Endothelial cell of umbilical vein (primary cell): Measurements from ENCODE around the gene MAGEA10. TPM values are rescaled to one million over a fixed set of nuclear protein-coding genes. Genes with fewer than 3 reads are reported as not detected.

Experiments
- BruUV-seq: library from RNA; stranded (reverse); fragments of 400-500 nt; replicated peaks from 2 replicates; lab custom pipeline; 2021; lab: Mats Ljungman, UMichigan
- CTCF ChIA-PET: fragments of 300-600, 350-600 bp; sonication (Branson Sonifier 250); formaldehyde crosslinking; loops from one replicate; lab custom pipeline; 2021; ENCODE audit warnings: antibody characterized with exemption, inconsistent platforms; lab: Charles Lee
- POLR2A ChIA-PET: fragments of 300-600, 350-600 bp; sonication (Branson Sonifier 250); formaldehyde crosslinking; loops from one replicate; lab custom pipeline; 2021; ENCODE audit warnings: antibody characterized with exemption, inconsistent platforms; lab: Charles Lee
- DNase-seq: peaks from one replicate; pipeline ENCODE4 v3.0.0-alpha.2; 2011; ENCODE audit warnings: low read depth, low spot score
- FAIRE-seq: peaks from 2 replicates; lab custom pipeline; 2011; peaks lifted over from hg19 to GRCh38; lab: Jason Lieb, UNC
- H2AFZ ChIP-seq: 2 replicates; pipeline ENCODE4 v1.6.0; 2012; ENCODE audit warnings: low read depth, low read length, control low read depth, inconsistent platforms
- H3K27ac ChIP-seq: 2 replicates; pipeline ENCODE4 v1.5.1; 2011; ENCODE audit warnings: low read depth, mild to moderate bottlenecking, control low read depth, low read length, moderate library complexity; ENCODE audit not compliant: insufficient read depth
- H3K27me3 ChIP-seq, 2 experiments: 2 replicates each; pipeline versions ENCODE4 v1.6.0 to v1.6.1; 2011; ENCODE audit warnings: low read length in 2 of 2, mixed read lengths in 1 of 2; ENCODE audit not compliant: control insufficient read depth in 2 of 2, insufficient read depth in 2 of 2
- H3K36me3 ChIP-seq, 2 experiments: 2 replicates in 1 of 2; 3 replicates in 1 of 2; pipeline ENCODE4 v1.5.1; 2011; ENCODE audit warnings: low read length in 2 of 2, mild to moderate bottlenecking in 1 of 2, moderate library complexity in 1 of 2; ENCODE audit not compliant: control insufficient read depth in 2 of 2, insufficient read depth in 2 of 2; ENCODE audit errors: extremely low read depth in 1 of 2
- H3K4me1 ChIP-seq: 3 replicates; pipeline ENCODE4 v1.5.1; 2011; ENCODE audit warnings: mild to moderate bottlenecking, low read length; ENCODE audit not compliant: control insufficient read depth, insufficient read depth; ENCODE audit errors: extremely low read depth
- H3K4me2 ChIP-seq: 2 replicates; pipeline ENCODE4 v1.6.1; 2011; ENCODE audit warnings: low read length, control low read depth, mixed read lengths; ENCODE audit not compliant: insufficient read depth
- H3K4me3 ChIP-seq, 3 experiments: fragments of 200-600 bp in 1 of 3; sonication (generic), shearing (Covaris generic) in 1 of 3; replicated peaks in 1 of 3; 2 replicates each; pipeline ENCODE4 v1.5.1; 2011 to 2016; ENCODE audit warnings: control low read depth in 3 of 3, low read length in 3 of 3, mild to moderate bottlenecking in 2 of 3, inconsistent platforms in 1 of 3, low read depth in 1 of 3, moderate library complexity in 1 of 3; ENCODE audit not compliant: insufficient read depth in 1 of 3
- H3K79me2 ChIP-seq: 2 replicates; pipeline ENCODE4 v1.6.0; 2012; ENCODE audit warnings: low read length, inconsistent platforms; ENCODE audit not compliant: control insufficient read depth, insufficient read depth
- H3K9ac ChIP-seq: replicated peaks from 2 replicates; pipeline ENCODE3; 2011; ENCODE audit warnings: low read length, control low read depth; ENCODE audit not compliant: insufficient read depth; ENCODE audit errors: extremely low read depth
- H3K9me1 ChIP-seq: replicated peaks from 3 replicates; pipeline ENCODE4 v1.6.0; 2011; ENCODE audit warnings: mild to moderate bottlenecking, low read length; ENCODE audit not compliant: control insufficient read depth, insufficient read depth; ENCODE audit errors: extremely low read depth
- H3K9me3 ChIP-seq: replicated peaks from 2 replicates; pipeline ENCODE4 v1.5.1; 2012; ENCODE audit warnings: low read length, inconsistent platforms; ENCODE audit not compliant: control insufficient read depth, insufficient read depth
- H4K20me1 ChIP-seq: replicated peaks from 2 replicates; pipeline ENCODE3; 2011; ENCODE audit warnings: mild to moderate bottlenecking, low read length; ENCODE audit not compliant: control insufficient read depth, insufficient read depth; ENCODE audit errors: extremely low read depth
- CTCF ChIP-seq, 2 donors: IDR thresholded peaks; 1 replicate in 1 of 2; 2 replicates in 1 of 2; pipeline ENCODE4 v1.5.1; 2011; ENCODE audit warnings: low read length in 2 of 2, mild to moderate bottlenecking in 2 of 2, moderate library complexity in 2 of 2, control low read depth in 1 of 2, inconsistent platforms in 1 of 2, low read depth in 1 of 2; ENCODE audit not compliant: insufficient read depth in 1 of 2; ENCODE audit errors: extremely low read depth in 1 of 2
- FOS ChIP-seq: IDR thresholded peaks from 2 replicates; pipeline ENCODE4 v1.6.1; 2011; ENCODE audit warnings: mild to moderate bottlenecking, low read length, moderate library complexity, borderline replicate concordance; ENCODE audit not compliant: insufficient read depth
- GATA2 ChIP-seq: IDR thresholded peaks from 2 replicates; pipeline ENCODE4 v1.7.0; 2011; ENCODE audit warnings: low read depth, mild to moderate bottlenecking, moderate library complexity, mixed read lengths, low read length; ENCODE audit not compliant: insufficient read length, insufficient read depth
- JUN ChIP-seq: IDR thresholded peaks from 2 replicates; pipeline ENCODE4 v1.6.1; 2011; ENCODE audit warnings: borderline replicate concordance, low read depth; ENCODE audit not compliant: insufficient read length, insufficient read depth
- MAX ChIP-seq: IDR thresholded peaks from 2 replicates; pipeline ENCODE4 v1.6.1; 2011; ENCODE audit not compliant: insufficient read depth, insufficient read length
- MYC ChIP-seq: IDR thresholded peaks from one replicate; pipeline ENCODE4 v1.6.1; 2011; ENCODE audit warnings: mild to moderate bottlenecking, low read depth, low read length
- dilution Hi-C: fragments of 300-500 bp; cut with MboI; formaldehyde crosslinking; loops from one replicate; pipeline ENCODE4 v1.15.0; 2019; ENCODE audit warnings: low sequenced_read_pairs; ENCODE audit not compliant: extremely low pct_ligation_motif_present
- intact Hi-C: fragments of 100-400 bp; cut with micrococcal nuclease; formaldehyde crosslinking; loops from one replicate; pipeline ENCODE4 v1.10.0; 2022
- polyA plus RNA-seq, 4 experiments: library from polyadenylated mRNA; depleted of rRNA in 3 of 4; stranded (reverse) in 3 of 4; unstranded in 1 of 4; fragments of >200 nt; gene quantifications; 2 replicates each; pipeline versions ENCODE4 v1.2.1 to v1.2.3, GENCODE V29; 2011 to 2012; ENCODE audit warnings: missing spikeins in 1 of 4
- total RNA-seq: library from RNA; stranded (reverse); gene quantifications from 2 replicates; pipeline ENCODE4 v1.2.3, GENCODE V29; 2021

Gene MAGEA10
- total and polyA plus RNA-seq, 2 donors (not counting 3 experiments of a cell fraction or from before 2014, with no cell fraction given): not detected

GRCh38 chrX:152157042-152157441 lies 18.7 kb upstream of the MAGEA10 start:
- intact Hi-C loops: no loop called here
- FAIRE-seq (no peak), DNase-seq (no peak)
- CTCF ChIA-PET: no interaction called here
- no peaks in the 10 kb centered on the region for H3K79me2 ChIP-seq
- H3K4me3 ChIP-seq: no peak overlapping the region
- no peak overlapping the region for H3K27ac ChIP-seq
- TF ChIP-seq GATA2: no peak
- TF ChIP-seq JUN: no peak
- no peak for TF ChIP-seq FOS
- no peak for TF ChIP-seq CTCF (IDR thresholded peaks at IDR 0.05; ENCODE audit: extremely low read depth in 1 of 2, insufficient read depth in 1 of 2, low read depth in 1 of 2, low read length in 2 of 2)
- TF ChIP-seq MAX: no peak
- TF ChIP-seq MYC: no peak
- dilution Hi-C loops: no loop called here
- H4K20me1 ChIP-seq: no peaks in the 10 kb centered on the region
- H3K4me2 ChIP-seq: no peak overlapping the region
- H3K4me1 ChIP-seq: no peaks in the 10 kb centered on the region
- H3K27me3 ChIP-seq: no peaks in the 10 kb centered on the region
- H3K9me1 ChIP-seq: no peaks in the 10 kb centered on the region
- no peak overlapping the region for H2AFZ ChIP-seq
- H3K36me3 ChIP-seq: no peaks in the 10 kb centered on the region
- no peaks in the 10 kb centered on the region for H3K9me3 ChIP-seq
- BruUV-seq: no TSS peak
- POLR2A ChIA-PET: no interaction called here
- H3K9ac ChIP-seq: no peak overlapping the region
